Measurements from ENCODE around the gene PDCD5. TPM values are rescaled to one million over a fixed set of nuclear protein-coding genes. Genes with fewer than 3 reads are reported as not detected.
"Not testable (repeated sequence)": the region's sequence is repeated elsewhere in the genome, so short reads cannot be mapped to it uniquely, and the experiment has no call there.

Gene PDCD5
- total RNA-seq, 1 donor, result 91.5 TPM

DNA sequence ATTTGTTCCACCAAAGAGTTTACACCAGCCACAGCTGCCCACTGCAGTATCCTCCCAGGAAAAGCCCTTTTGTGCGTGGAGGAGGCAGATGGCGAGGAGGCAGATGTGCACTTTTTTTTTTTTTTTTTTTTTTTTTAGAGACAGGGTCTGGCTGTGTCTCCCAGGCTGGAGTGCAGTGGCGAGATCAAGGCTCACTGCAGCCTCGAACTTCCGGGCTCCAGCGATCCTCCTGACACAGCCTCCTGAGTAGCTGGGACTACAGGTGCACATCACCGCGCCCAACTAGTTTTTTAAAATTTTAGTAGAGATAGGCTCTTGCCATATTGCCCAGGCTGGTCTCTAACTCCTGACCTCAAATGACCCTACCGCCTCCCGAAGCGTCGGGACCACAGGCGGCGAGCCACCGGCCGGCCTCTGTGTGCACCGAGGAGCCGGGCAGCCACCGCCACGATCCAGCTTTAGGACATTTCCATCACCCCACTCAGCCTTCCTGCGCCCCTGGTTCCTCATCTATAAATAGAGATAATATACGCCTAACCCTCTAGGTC is 563 bp upstream of the PDCD5 start:
- no peak for DNase-seq (ENCODE audit: low read depth)
- H3K4me3 ChIP-seq (ENCODE audit: low read depth, low read length), result peak overlapping the region; percentile 93
- TF ChIP-seq, protein P1, sequence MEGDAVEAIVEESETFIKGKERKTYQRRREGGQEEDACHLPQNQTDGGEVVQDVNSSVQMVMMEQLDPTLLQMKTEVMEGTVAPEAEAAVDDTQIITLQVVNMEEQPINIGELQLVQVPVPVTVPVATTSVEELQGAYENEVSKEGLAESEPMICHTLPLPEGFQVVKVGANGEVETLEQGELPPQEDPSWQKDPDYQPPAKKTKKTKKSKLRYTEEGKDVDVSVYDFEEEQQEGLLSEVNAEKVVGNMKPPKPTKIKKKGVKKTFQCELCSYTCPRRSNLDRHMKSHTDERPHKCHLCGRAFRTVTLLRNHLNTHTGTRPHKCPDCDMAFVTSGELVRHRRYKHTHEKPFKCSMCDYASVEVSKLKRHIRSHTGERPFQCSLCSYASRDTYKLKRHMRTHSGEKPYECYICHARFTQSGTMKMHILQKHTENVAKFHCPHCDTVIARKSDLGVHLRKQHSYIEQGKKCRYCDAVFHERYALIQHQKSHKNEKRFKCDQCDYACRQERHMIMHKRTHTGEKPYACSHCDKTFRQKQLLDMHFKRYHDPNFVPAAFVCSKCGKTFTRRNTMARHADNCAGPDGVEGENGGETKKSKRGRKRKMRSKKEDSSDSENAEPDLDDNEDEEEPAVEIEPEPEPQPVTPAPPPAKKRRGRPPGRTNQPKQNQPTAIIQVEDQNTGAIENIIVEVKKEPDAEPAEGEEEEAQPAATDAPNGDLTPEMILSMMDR (IDR thresholded peaks at IDR 0.05; ENCODE audit: insufficient read depth, low read depth, low read length), result no peak

GRCh38 chr19:32581705-32582179 is 752 bp downstream of the PDCD5 start:
- TF ChIP-seq, protein P1 (IDR thresholded peaks at IDR 0.05; ENCODE audit: insufficient read depth, low read depth, low read length), result no peak
- DNase-seq (ENCODE audit: low read depth), result peak; percentile 67
- peak overlapping the region; percentile 93 for H3K4me3 ChIP-seq (ENCODE audit: low read depth, low read length)

- H3K4me3 ChIP-seq (ENCODE audit: low read depth, low read length), result not testable (repeated sequence)
These were observed 6.9 kb downstream of the PDCD5 start for GRCh38 chr19:32587747-32588504.

DNA sequence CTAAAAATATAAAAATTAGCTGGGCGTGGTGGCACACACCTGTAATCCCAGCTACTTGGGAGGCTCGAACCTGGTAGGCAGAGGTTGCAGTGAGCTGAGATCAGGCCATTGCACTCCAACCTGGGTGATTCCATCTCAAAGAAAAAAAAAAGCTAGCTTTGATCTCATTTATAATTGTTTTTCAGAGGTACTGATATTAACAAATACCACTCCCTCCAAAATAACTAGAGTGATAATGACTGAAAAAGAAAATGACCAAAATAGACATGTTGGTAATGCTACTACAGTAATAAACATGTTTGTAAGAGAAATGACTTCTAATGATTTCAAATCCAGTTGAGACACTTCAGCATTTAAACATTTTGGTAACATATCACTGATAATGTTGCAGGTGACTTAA is 13.0 kb downstream of the PDCD5 start:
- no peak for DNase-seq (ENCODE audit: low read depth)
- TF ChIP-seq, protein P1 (IDR thresholded peaks at IDR 0.05; ENCODE audit: insufficient read depth, low read depth, low read length), result no peak
- H3K4me3 ChIP-seq (ENCODE audit: low read depth, low read length), result no peak overlapping the region

More at GRCh38 chr19:32587747-32588504, 6.9 kb downstream of the PDCD5 start:
- DNase-seq (ENCODE audit: low read depth), result not testable (repeated sequence)

DNA sequence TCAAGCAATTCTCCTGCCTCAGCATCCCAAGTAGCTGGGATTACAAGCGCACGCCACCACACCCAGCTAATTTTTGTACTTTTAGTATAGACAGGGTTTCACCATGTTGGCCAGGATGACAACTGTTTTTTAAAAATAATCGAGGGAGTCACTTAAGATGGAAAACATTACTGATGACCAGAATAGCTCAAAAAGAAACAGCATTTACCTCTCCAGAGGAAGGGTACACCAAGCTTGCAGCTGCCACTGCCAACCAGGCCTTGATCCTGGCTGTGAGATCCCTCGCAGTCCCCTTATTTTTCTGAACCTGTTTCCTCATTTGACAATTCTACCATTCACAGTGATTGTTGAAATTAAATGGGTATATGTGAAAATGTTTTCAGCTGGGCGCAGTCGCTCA is 14.5 kb downstream of the PDCD5 start:
- no peak overlapping the region for H3K4me3 ChIP-seq (ENCODE audit: low read depth, low read length)
- TF ChIP-seq, protein P1 (IDR thresholded peaks at IDR 0.05; ENCODE audit: insufficient read depth, low read depth, low read length), result no peak
- DNase-seq (ENCODE audit: low read depth), result no peak

GRCh38 chr19:32598022-32598421 is 17.0 kb downstream of the PDCD5 start:
- no peak for DNase-seq (ENCODE audit: low read depth)
- H3K4me3 ChIP-seq (ENCODE audit: low read depth, low read length), result no peak overlapping the region
- TF ChIP-seq, protein P1 (IDR thresholded peaks at IDR 0.05; ENCODE audit: insufficient read depth, low read depth, low read length), result no peak

GRCh38 chr19:32599258-32599657 is 18.3 kb downstream of the PDCD5 start:
- H3K4me3 ChIP-seq (ENCODE audit: low read depth, low read length), result no peak overlapping the region
- TF ChIP-seq, protein P1 (IDR thresholded peaks at IDR 0.05; ENCODE audit: insufficient read depth, low read depth, low read length), result no peak
- DNase-seq (ENCODE audit: low read depth), result no peak
